ENCODE results near the gene NDUFAF3.

Gene NDUFAF3

GRCh38 chr3:49016414-49017228, 5.3 kb upstream of the NDUFAF3 start:
- no peak for TF ChIP-seq CTCF (IDR thresholded peaks at IDR 0.05; ENCODE audit: control extremely low read depth, extremely low read depth, low read depth, missing control alignments)
- ChIA-PET CTCF (interaction anchor here (1.2 to 8.3 kb wide), 4 partner anchors 7 to 580 kb away, joined by 3 to 131 read pairs (median 8); partner anchors contain the start of gene WDR6), POLR2A (interaction anchor here (2.2 to 4.2 kb wide), 3 partner anchors 8 to 13 kb away, joined by 6 to 28 read pairs (median 14); partner anchors contain the start of genes IMPDH2 and WDR6)
- no peak for DNase-seq (ENCODE audit: extremely low spot score)

- no peak for DNase-seq (ENCODE audit: extremely low spot score)
- ChIA-PET POLR2A (interaction anchor here (1.0 to 4.2 kb wide), 4 partner anchors 8 to 28 kb away, joined by 3 to 28 read pairs (median 10); partner anchors contain the start of genes IMPDH2 and WDR6), CTCF (interaction anchor here (2.0 to 8.3 kb wide), 2 partner anchors 8 to 30 kb away, joined by 8 to 131 read pairs; partner anchors contain the start of gene WDR6)
- no peak for TF ChIP-seq CTCF (IDR thresholded peaks at IDR 0.05; ENCODE audit: control extremely low read depth, extremely low read depth, low read depth, missing control alignments)
Measured at GRCh38 chr3:49017229-49017970, 4.5 kb upstream of the NDUFAF3 start.

- no peak for TF ChIP-seq CTCF (IDR thresholded peaks at IDR 0.05; ENCODE audit: control extremely low read depth, extremely low read depth, low read depth, missing control alignments)
- DNase-seq (ENCODE audit: extremely low spot score), result peak; percentile 85
- ChIA-PET CTCF (interaction anchor here (0.7 to 8.3 kb wide), 3 partner anchors 9 to 30 kb away, joined by 4 to 131 read pairs (median 8); partner anchors contain the start of genes P4HTM and WDR6), POLR2A (interaction anchor here (0.6 to 4.2 kb wide), 6 partner anchors 8 to 76 kb away, joined by 3 to 28 read pairs (median 6); partner anchors contain the start of genes IMPDH2, QRICH1 and WDR6)
Measured at GRCh38 chr3:49017971-49018706, 3.8 kb upstream of the NDUFAF3 start, which contains the start of gene DALRD3. Gene DALRD3 (minus strand): TSS chr3:49018580. CDS start chr3:49018564, 16 bp downstream.

GRCh38 chr3:49018707-49019006, 3.3 kb upstream of the NDUFAF3 start:
- TF ChIP-seq CTCF (IDR thresholded peaks at IDR 0.05; ENCODE audit: control extremely low read depth, extremely low read depth, low read depth, missing control alignments), result no peak
- CTCF ChIA-PET, result interaction anchor here (0.7 to 8.3 kb wide), 3 partner anchors 9 to 31 kb away, joined by 4 to 131 read pairs (median 8); partner anchors contain the start of genes P4HTM and WDR6
- no peak for DNase-seq (ENCODE audit: extremely low spot score)

GRCh38 chr3:49019941-49020329, 2.0 kb upstream of the NDUFAF3 start:
- no peak for TF ChIP-seq CTCF (IDR thresholded peaks at IDR 0.05; ENCODE audit: control extremely low read depth, extremely low read depth, low read depth, missing control alignments)
- CTCF ChIA-PET, result interaction anchor here (1.0 to 8.3 kb wide), 6 partner anchors 10 to 101 kb away, joined by 3 to 131 read pairs (median 12); partner anchors contain the start of genes P4HTM, QRICH1, USP19 and WDR6
- no peak for DNase-seq (ENCODE audit: extremely low spot score)
- POLR2A ChIA-PET, result interaction anchor here (0.6 to 3.4 kb wide), 10 partner anchors 9 to 1089 kb away, joined by 3 to 50 read pairs (median 5); partner anchors contain the start of genes IMPDH2, QRICH1 and WDR6

More at GRCh38 chr3:49018707-49019006, 3.3 kb upstream of the NDUFAF3 start:
- POLR2A ChIA-PET, result interaction anchor here (0.6 to 4.2 kb wide), 6 partner anchors 9 to 75 kb away, joined by 3 to 28 read pairs (median 6); partner anchors contain the start of genes IMPDH2, QRICH1 and WDR6

Data from GM10248 (cell line).